ENCODE results near the gene DIAPH3. TPM values are rescaled to one million over a fixed set of nuclear protein-coding genes. Genes with fewer than 3 reads are reported as not detected.

Gene DIAPH3
- total RNA-seq, 1 experiment from 2014 or later, result 11.4 TPM

GRCh38 chr13:59931621-59932020 lies 232.1 kb downstream of the DIAPH3 start:
- Mint-ChIP-seq H3K27ac (ENCODE audit: unreplicated experiment) (no peak overlapping the region), H3K9me3 (ENCODE audit: low read depth, unreplicated experiment) (no peaks in the 10 kb centered on the region), H3K27me3 (ENCODE audit: unreplicated experiment) (no peaks in the 10 kb centered on the region), H3K4me1 (ENCODE audit: low read depth, unreplicated experiment) (no peaks in the 10 kb centered on the region), H3K4me3 (ENCODE audit: low read depth, unreplicated experiment) (no peak overlapping the region), H3K36me3 (ENCODE audit: insufficient read depth, unreplicated experiment) (no peaks in the 10 kb centered on the region)
- intact Hi-C loops (cut with micrococcal nuclease; ENCODE audit: unreplicated experiment), result no loop called here
- no peak for DNase-seq
- no TSS peak for BruUV-seq (replicated peaks)
- CTCF ChIA-PET, result no interaction called here
- TF ChIP-seq CTCF (IDR thresholded peaks at IDR 0.05; ENCODE audit: unreplicated experiment), result no peak

GRCh38 chr13:59924256-59924655 lies 239.5 kb downstream of the DIAPH3 start:
- TF ChIP-seq CTCF (IDR thresholded peaks at IDR 0.05; ENCODE audit: unreplicated experiment), result no peak
- DNase-seq, result no peak
- CTCF ChIA-PET, result no interaction called here
- H3K27ac Mint-ChIP-seq (ENCODE audit: unreplicated experiment), result no peak overlapping the region
- intact Hi-C loops (cut with micrococcal nuclease; ENCODE audit: unreplicated experiment), result no loop called here
- no peaks in the 10 kb centered on the region for H3K4me1 Mint-ChIP-seq (ENCODE audit: low read depth, unreplicated experiment)
- H3K36me3 Mint-ChIP-seq (ENCODE audit: insufficient read depth, unreplicated experiment), result no peaks in the 10 kb centered on the region
- no peaks in the 10 kb centered on the region for H3K27me3 Mint-ChIP-seq (ENCODE audit: unreplicated experiment)
- H3K4me3 Mint-ChIP-seq (ENCODE audit: low read depth, unreplicated experiment), result no peak overlapping the region
- BruUV-seq (replicated peaks), result no TSS peak
- no peaks in the 10 kb centered on the region for H3K9me3 Mint-ChIP-seq (ENCODE audit: low read depth, unreplicated experiment)

GRCh38 chr13:59915252-59915651 lies 248.5 kb downstream of the DIAPH3 start:
- DNase-seq, result no peak
- Mint-ChIP-seq H3K27me3 (ENCODE audit: unreplicated experiment) (no peaks in the 10 kb centered on the region), H3K27ac (ENCODE audit: unreplicated experiment) (no peak overlapping the region), H3K4me1 (ENCODE audit: low read depth, unreplicated experiment) (no peaks in the 10 kb centered on the region), H3K36me3 (ENCODE audit: insufficient read depth, unreplicated experiment) (no peaks in the 10 kb centered on the region), H3K9me3 (ENCODE audit: low read depth, unreplicated experiment) (no peaks in the 10 kb centered on the region), H3K4me3 (ENCODE audit: low read depth, unreplicated experiment) (no peak overlapping the region)
- intact Hi-C loops (cut with micrococcal nuclease; ENCODE audit: unreplicated experiment), result no loop called here
- CTCF ChIA-PET, result no interaction called here
- no TSS peak for BruUV-seq (replicated peaks)
- no peak for TF ChIP-seq CTCF (IDR thresholded peaks at IDR 0.05; ENCODE audit: unreplicated experiment)

GRCh38 chr13:59914556-59914955 lies 249.2 kb downstream of the DIAPH3 start:
- CTCF ChIA-PET, result no interaction called here

More at GRCh38 chr13:59914556-59914955, 249.2 kb downstream of the DIAPH3 start:
- Mint-ChIP-seq H3K9me3 (ENCODE audit: low read depth, unreplicated experiment) (no peaks in the 10 kb centered on the region), H3K4me3 (ENCODE audit: low read depth, unreplicated experiment) (no peak overlapping the region), H3K4me1 (ENCODE audit: low read depth, unreplicated experiment) (no peaks in the 10 kb centered on the region), H3K36me3 (ENCODE audit: insufficient read depth, unreplicated experiment) (no peaks in the 10 kb centered on the region), H3K27ac (ENCODE audit: unreplicated experiment) (no peak overlapping the region), H3K27me3 (ENCODE audit: unreplicated experiment) (no peaks in the 10 kb centered on the region)
- DNase-seq, result no peak
- intact Hi-C loops (cut with micrococcal nuclease; ENCODE audit: unreplicated experiment), result no loop called here
- TF ChIP-seq CTCF (IDR thresholded peaks at IDR 0.05; ENCODE audit: unreplicated experiment), result no peak
- BruUV-seq (replicated peaks), result no TSS peak

Measured in Calu3 (cell line).